HG03066 (cell line): ENCODE data around the gene TNRC6A.

ENCODE experiments used
- ATAC-seq: cut with Tn5 transposase; IDR thresholded peaks from one replicate; pipeline ENCODE4 v1.9.1; 2021; ENCODE audit warnings: low read depth; ENCODE audit not compliant: unreplicated experiment

Gene TNRC6A

GRCh38 chr16:24754543-24754942, 25.1 kb downstream of the TNRC6A start:
- no peak for ATAC-seq

- ATAC-seq: no peak
Measured at GRCh38 chr16:24755201-24755874, 25.9 kb downstream of the TNRC6A start.

DNA sequence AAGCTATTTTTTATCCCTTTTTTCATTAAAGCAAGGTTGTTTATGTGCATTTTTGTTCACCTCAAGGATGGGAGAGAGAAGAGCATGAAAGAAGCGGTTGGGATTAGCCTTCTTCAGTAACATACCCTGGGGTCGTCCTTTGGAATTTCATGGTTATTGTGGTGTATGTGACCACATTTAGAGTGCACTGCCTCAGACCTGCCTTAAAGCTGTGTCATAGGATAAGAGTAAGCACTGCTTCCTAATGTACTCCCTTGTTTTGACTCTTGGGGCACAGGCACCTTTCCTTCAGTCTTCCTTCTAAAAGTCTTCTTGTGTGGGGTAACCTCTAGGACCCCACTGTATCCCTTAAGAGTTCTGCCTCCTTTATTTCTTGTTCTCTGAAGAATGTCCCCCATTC, 28.9 kb downstream of the TNRC6A start:
- no peak for ATAC-seq

- no peak for ATAC-seq
Measured at GRCh38 chr16:24759006-24759405, 29.6 kb downstream of the TNRC6A start.

DNA sequence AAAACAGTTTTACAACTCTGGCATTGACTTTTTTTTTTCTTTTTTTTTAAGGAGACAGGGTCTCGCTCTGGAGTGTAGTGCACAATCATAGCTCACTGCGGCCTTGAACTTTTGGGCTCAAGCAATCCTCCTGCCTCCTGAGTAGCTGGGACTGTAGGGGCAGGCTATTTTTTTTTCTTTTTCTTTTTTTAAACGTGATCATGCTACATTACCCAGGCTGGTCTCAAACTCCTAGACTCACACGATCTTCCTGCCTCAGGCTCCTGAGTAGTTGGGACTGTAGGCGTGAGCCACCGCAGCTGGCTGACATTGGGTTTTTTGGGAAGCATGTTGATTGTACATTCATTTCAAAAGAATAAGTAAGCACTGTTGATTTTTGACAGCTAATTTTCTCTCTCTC, 32.1 kb downstream of the TNRC6A start:
- ATAC-seq: no peak

DNA sequence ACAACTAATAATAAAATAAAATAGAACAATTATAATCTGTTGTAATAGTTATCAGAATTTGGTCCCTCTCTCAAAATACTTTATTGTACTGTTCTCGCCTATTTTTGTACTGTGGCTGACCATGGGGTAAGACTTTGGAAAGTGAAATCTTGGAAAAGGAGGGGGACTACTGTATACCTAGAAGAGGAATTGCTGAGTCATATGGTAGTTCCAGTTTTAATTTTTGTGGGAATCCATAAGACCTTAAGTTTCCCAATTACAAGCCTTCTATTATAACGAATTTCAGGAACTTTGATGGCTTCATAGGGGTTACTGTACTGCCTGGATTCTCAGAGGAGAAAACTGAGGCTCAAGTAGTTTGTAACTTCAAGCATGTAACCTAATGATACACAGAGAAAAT, 35.5 kb downstream of the TNRC6A start:
- ATAC-seq: no peak

- ATAC-seq: no peak
Measured at GRCh38 chr16:24766057-24766456, 36.6 kb downstream of the TNRC6A start.

- no peak for ATAC-seq
Measured at GRCh38 chr16:24769806-24770205, 40.4 kb downstream of the TNRC6A start.

- no peak for ATAC-seq
Measured at GRCh38 chr16:24771132-24771778, 41.8 kb downstream of the TNRC6A start.

DNA sequence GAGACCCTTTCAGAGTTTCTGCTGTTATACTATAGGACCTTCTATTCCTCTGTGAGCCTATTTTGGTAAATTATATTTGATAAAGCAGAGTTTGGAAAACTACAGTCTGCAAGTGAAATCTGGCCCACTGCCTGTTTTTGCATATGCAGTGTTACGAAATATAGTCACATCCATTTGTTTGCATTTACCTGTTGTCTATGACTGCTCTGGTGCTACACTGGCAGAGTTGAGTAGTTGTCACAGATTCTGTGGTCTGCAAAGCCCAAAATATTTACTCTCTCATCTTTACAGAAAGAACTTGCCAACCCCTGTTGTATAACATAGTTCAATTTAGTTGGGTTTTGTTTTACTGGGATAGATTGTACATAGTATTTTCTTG, 42.3 kb downstream of the TNRC6A start:
- ATAC-seq: no peak

- ATAC-seq: no peak
Measured at GRCh38 chr16:24773771-24774427, 44.4 kb downstream of the TNRC6A start.

GRCh38 chr16:24774510-24774909, 45.1 kb downstream of the TNRC6A start:
- ATAC-seq: no peak

DNA sequence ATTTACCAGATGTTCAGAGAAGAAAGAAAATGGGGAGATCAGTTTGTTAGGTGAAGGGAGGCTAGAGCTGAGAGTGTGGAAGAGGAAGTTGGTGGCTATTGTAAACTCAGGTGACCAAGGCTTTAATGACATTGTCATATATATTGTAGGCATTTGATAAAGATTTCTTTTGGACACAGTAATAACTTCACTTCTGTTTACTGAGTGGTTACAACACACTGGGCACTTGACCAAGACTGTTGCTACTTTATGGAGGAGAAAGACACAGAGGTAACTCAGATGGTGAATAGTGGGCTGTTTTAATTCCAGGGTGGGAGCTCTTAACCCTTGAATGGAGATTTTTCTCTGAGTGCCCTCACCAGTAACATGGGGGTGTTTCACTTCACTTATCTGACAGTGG, 46.0 kb downstream of the TNRC6A start:
- no peak for ATAC-seq

DNA sequence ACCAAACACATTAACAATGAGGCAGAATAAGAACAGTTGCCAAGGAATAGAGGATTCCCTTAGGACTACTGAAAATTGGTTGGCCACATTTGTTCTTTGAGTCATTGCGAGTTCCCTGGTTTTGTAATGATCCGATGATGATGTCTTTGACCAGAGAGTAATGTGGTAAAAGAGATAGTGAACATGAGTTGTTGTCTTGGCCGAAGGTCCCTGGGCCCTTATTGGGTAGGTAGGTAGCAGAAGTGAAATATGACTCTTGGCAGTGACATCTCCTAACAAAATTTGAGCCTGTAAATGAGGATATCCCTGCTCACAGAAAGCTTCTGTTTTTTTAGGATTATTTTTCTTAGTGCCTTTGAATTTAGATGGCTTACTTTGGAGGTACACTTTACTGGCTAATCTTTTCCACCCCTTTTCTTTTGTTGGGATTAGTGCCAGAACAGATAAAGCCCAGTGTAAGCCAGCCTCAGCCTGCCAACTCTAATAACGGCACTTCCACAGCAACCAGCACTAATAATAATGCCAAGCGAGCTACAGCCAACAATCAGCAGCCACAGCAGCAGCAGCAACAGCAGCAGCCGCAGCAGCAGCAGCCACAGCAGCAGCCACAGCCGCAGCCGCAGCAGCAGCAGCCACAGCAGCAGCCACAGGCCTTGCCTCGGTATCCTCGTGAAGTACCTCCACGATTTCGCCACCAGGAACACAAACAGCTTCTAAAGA, 47.2 kb downstream of the TNRC6A start:
- ATAC-seq: no peak

DNA sequence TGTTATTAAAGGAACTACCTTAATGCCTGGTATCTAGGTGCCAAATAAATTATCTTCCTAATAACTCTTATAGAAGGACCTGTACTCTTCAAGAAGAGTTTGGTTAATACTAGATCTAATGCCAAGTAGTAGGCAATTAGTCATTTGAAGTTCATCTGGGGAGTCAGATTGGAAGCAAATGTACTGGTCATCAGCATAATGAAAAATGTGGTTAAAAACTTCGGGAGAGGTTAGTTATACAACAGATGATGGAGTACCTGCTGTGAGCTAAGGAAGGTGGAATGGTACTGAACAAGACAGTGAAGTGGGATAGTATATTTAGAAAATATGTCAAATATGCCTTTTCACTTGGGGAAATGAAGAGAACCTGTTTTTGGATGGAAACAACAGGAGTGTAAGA, 49.2 kb downstream of the TNRC6A start:
- no peak for ATAC-seq

GRCh38 chr16:24781256-24781655, 51.8 kb downstream of the TNRC6A start:
- ATAC-seq: no peak

GRCh38 chr16:24784121-24784520, 54.7 kb downstream of the TNRC6A start:
- no peak for ATAC-seq

DNA sequence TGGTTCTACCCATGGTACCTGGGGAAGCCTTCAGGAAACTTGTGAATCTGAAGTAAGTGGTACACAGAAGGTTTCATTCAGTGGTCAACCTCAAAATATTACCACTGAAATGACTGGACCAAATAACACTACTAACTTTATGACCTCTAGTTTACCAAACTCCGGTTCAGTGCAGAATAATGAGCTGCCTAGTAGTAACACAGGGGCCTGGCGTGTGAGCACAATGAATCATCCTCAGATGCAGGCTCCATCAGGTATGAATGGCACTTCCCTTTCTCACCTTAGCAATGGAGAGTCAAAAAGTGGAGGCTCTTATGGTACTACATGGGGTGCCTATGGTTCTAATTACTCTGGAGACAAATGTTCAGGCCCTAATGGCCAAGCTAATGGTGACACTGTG, 60.4 kb downstream of the TNRC6A start:
- ATAC-seq: no peak

DNA sequence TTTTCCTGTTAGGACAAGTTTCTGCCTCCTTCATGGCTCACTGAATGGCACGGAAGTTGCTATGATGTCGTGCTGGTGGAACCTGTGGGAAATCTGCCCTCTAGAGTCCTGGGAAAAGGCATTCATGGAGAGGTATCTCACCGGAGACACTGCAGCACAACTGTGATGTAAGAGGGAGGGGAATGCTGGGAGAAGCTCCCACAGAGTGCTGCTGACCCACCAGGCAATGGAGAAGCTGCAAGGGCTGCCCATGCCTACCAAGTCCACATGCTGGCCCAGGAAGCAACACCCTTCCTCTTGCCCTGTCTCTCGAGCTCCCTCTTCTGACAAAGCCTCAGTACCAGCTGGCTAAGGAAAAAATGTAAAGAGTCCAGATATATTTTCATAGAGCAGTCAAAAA, 71.1 kb downstream of the TNRC6A start:
- no peak for ATAC-seq

GRCh38 chr16:24801761-24802302, 72.4 kb downstream of the TNRC6A start:
- ATAC-seq: no peak

GRCh38 chr16:24805484-24805883, 76.0 kb downstream of the TNRC6A start:
- ATAC-seq: no peak
